GM21528 (cell line): ENCODE results near the gene VAC14.
"Not testable (repeated sequence)": the region's sequence is repeated elsewhere in the genome, so short reads cannot be mapped to it uniquely, and the experiment has no call there.

Source experiments
- ATAC-seq: cut with Tn5 transposase; IDR thresholded peaks from one replicate; pipeline ENCODE4 v1.9.1; 2021; ENCODE audit warnings: mild to moderate bottlenecking, moderate library complexity; ENCODE audit not compliant: unreplicated experiment, low FRiP score

Gene VAC14

DNA sequence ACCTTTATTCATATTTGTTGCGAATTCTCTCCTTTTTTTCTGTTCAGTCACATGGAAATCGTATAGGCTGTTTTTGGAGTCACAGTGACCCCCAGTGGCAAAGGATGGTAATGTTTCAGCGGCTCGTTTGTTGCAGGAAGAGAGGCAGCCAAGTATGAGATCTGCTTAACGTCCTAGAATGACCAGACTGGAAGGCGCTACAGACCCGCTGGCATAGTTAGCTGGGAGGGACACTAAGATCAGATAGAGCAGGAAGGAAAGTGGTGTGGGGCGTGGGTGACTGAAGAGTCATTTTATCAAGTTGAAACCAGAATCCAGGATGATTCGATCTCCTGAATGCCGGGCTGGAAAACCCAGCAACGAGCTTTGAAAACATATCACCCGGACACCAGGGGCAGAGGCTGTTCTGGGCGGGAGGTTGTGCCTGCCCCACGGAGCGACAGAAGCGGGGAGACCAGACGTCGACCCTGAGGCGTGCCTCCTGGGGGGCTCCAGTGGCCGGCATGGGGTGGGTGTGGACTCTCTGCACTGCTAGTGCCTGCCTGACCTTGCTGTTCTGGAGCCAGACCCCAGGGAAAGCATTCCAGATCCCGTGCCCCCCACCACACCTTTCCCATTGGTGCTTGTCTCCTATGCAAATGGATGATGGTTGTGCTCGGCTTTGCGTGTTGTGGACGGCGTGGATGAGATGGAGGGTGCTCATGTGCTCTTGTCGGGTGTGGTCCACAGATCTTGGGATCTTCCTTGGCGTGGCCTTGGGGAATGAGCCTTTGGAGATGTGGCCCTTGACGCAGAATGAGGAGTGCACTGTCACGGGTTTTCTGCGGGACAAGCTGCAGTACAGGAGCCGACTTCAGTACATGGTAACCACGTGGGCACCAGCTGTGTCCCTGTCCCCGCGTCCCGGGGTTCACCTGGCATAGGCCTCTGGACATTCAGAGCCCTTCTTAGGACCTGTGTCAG, 146.9 kb downstream of the VAC14 start:
- ATAC-seq = no peak

DNA sequence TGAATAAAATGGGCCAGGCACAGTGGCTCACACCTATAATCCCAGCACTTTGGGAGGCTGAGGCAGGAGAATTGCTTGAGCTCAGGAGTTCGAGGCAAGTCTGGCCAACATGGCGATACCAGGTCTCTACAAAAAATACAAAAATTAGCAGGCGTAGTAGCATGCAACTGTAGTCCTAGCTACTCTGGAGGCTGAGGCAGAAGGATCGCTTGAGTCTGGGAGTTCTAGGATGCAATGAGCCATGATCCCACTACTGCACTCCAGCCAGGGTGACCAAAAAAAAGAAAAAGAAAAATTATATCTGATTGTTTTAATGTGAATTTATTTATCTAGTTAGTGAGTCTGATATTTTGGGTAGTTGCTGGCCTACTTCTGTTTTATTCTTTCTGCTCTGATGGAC, 147.6 kb downstream of the VAC14 start:
- no peak for ATAC-seq

DNA sequence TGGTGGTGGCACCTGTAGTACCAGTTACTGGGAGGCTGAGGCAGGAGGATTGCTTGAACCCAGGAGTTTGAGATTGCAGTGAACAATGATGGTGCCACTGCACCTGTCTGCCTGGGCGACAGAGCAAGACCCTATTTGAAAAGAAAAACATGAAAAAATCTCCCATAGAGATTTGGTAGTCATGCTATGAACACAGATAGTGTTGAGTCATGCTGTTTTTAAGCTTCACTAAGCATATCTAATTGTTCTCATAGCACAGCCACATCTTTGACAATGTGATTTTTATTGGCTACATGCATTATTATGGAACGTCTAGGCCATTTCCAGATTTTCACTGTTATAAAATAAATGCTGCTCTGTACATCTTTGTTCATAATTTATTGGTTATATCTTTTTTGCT, 148.6 kb downstream of the VAC14 start:
- ATAC-seq = no peak

DNA sequence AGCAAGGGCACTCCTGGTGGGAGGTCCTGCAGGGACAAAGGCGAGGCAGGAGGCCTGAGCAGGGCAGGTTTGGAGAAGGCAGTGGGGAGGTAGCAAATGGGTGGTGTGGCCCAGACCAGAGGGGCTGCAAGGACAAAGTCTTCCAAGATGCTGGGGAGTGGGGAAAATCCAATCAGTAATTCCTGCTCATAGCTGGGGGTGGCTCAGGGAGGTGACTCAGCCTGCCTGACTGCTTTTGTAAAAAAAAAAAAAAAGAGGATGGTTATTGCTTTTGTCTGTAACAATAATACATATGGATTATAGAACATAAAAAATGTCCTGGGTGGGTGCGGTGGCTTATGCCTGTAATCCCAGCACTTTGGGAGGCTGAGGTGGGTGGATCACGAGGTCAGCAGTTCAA, 149.4 kb downstream of the VAC14 start:
- no peak for ATAC-seq

DNA sequence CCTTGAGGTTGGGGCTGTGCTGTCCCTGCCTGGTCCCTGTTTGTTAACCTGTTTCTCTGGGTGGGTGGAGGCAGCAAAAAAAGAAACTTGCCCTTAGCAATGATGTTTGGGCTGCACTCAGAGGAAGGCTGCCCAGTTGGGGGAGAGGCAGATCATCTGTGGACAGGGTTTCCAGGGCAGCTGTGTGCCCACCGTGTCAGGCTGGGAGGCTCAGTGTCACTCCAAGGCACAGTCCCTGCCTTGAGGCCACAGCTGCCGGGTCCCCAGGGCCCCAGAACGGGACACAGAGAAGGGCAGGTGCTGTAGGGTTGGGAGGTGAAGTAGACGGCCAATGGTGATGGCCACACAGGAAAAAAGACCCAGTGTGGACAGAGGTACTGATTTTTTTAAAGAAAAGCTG, 150.7 kb downstream of the VAC14 start:
- no peak for ATAC-seq

DNA sequence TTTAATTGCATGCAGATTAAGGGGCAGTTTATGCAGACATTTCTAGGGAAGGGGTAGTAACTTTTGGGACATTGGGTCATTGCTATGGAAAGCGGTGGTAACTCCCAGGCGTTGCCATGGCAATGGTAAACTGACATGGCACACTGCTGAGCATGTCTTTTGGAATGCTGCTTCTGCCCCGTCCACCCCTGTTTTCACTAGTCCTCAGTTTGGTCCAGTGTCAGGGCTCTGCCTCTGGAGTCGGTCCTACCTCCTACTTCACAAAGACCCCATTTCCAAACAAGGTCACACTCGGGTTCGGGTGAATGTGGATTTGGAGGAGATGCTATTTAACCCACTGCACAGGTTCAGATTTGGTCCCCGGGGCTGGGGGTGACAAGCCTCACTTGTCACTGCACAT, 151.7 kb downstream of the VAC14 start:
- ATAC-seq = no peak

DNA sequence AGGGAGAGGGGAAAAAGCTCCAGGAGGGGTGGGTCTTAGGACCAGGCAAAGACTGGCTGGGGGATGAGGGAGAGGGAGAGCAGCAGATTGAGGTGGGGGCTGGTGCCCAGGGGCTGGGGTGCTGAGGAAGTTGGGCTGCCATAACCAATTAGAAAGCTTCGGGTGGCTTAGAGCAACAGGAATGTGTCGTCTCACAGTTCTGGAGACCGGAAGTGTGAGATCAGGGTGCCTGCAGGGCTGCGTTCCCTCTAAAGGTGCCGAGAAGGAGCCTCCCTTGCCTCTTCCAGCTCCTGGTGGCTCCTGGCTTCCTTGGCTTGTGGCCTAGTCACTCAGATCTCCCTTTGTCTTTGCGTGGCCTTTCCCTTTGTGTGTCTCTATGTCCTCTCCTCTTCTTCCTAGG, 152.4 kb downstream of the VAC14 start:
- no peak for ATAC-seq

DNA sequence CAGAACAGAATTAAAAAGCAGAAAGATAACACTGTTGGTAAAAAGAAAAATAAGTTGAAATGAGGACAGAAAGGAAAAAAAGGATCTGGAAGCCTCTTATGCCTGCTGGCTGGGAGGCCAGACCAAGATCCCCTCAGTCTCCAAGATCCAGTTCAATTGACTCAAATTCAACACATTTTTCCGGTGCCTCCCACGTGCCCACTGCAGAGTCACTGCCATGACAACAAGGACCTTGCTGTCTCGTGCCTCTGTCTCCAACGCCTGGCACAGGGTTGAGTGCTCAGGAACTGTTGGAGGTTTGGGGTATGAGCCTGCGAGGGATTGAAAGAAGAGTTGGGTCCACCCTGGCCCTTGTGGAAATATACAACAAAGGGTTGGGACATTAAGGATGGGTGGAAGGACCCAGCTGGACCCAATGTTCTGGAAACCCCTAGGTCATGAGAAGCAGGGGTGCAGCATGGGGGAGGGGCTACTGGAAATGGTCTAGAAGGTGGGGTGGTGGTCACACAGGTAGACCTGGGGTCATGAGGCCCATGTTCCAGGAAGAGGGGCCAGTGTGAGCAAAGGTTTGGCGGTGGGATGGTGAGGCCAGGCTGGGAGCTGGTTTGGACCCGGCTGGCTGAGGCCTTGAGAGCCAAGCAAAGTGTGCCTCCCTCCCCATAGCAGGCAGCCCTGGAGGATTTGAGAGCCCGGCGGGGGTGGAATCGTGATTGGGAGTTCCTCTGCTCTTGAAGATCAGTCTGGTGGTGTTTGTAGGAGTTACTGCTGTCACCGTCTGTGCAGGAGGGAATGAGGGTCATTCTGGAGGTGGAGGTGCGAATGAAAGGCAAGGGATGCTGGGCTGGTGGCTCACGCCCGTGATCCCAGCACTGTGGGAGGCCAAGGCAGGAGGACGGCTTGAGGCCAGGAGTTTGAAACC, 153.3 kb downstream of the VAC14 start:
- no peak for ATAC-seq

DNA sequence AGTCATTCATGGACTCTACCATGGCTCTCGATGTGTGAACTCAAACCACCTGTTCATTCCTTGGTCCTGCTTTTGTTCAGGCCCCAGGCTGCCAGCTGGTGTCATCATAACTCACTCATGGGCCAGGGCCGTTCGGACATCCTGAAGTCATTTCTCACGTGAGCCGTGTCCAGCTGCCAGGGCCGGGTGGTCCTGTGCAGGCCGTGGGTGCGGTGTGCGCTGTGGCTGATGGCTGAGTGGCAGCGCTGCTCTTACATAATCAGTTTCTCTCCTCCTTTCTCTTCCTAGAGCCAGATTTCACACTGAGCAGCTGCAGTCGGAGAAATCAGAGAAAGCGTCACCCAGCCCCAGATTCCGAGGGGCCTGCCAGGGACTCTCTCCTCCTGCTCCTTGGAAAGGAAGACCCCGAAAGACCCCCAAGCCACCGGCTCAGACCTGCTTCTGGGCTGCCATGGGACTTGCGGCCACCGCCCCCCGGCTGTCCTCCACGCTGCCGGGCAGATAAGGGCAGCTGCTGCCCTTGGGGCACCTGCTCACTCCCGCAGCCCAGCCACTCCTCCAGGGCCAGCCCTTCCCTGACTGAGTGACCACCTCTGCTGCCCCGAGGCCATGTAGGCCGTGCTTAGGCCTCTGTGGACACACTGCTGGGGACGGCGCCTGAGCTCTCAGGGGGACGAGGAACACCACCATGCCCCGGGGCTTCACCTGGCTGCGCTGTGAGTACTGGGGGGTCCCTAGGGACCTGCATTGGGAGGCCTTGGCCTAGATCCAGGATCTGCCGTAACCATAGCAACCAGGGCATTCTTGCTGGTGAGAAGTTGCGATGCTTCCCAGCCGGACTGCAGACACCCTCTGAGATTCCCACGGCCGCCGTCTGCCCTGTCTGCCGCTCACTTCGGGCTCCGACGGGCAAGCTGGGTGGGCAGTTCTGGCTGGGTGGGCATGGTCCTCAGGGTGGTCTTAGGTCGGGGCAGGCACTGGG, 154.4 kb downstream of the VAC14 start, which contains the start of gene IL34:
TSS of gene IL34 (plus strand) at position 300 of the 982 bp plus-strand sequence. CDS start at position 689, 389 bp downstream.
- ATAC-seq = no peak

DNA sequence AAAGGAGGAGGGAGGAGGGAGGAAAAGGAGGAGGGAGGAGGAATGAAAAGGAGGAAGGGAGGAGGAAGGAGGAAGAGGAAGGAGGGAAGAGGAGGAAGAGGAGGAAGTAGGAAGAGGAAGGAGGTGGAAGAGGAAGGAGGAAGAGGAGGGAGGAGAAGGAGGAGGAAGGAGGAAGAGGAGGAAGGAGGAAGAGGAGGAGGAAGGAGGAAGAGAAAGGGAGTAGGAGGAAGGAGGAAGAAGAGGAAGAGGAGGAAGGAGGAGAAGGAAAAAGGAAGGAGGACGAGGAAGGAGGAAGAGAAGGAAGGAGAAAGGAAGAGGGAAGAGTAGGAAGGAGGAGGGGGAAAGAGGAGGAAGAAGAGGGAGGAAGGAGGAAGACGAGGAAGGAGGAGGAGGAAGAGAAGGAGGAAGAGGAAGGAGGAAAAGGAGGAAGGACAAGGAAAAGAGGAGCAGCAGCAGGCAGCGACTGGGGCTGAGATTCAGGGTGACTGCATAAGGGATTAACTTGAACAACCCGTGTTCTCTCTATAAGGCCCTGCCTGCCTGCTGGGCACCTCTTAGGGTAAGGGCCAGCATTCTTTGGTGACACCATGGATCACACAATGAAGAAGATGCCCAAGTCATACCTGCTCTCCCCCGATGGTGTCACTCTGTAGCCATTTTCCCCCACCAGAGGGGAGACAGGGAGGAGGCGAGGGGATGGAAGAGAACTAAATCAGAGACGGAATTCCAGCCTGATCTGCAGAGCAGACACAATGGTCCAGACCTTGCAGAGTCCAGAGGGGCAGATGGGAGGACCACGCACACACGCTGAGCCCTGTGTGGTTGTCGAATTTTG, 156.0 kb downstream of the VAC14 start:
- ATAC-seq = no peak

DNA sequence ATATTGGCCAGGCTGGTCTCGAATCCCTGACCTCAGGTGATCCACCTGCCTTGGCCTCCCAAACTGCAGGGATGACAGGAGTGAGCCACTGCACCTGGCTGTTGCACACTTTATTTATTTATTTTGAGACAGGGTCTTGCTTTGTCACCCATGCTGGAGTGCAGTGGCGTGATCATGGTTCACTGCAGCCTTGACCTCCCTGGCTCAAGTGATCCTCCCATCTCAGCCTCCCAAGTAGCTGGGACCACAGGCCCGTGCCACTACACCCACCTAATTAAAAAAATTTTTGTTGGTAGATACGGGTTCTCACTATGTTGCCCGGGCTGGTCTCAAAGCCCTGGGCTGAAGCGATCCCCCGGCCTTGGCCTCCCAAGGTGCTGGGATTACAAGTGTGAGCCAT, 157.7 kb downstream of the VAC14 start:
- not testable (repeated sequence) for ATAC-seq

DNA sequence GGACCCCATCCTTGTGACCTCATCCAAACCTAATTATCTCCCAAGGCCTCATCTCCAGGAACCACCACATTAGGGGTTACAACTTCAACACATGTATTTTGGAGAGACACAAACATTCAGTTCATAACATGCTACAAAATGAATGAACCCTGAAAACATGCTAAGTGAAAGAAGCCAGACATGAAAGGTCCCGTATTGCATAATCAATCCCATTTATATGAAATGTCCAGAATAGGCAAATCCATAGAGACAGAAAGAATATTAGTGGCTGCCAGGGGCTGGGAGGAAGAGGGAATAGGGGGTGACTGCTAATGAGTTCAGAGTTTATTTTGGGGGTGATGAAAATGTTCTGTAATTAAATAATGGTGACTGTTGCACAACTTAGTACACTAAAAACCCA, 158.3 kb downstream of the VAC14 start:
- no peak for ATAC-seq

DNA sequence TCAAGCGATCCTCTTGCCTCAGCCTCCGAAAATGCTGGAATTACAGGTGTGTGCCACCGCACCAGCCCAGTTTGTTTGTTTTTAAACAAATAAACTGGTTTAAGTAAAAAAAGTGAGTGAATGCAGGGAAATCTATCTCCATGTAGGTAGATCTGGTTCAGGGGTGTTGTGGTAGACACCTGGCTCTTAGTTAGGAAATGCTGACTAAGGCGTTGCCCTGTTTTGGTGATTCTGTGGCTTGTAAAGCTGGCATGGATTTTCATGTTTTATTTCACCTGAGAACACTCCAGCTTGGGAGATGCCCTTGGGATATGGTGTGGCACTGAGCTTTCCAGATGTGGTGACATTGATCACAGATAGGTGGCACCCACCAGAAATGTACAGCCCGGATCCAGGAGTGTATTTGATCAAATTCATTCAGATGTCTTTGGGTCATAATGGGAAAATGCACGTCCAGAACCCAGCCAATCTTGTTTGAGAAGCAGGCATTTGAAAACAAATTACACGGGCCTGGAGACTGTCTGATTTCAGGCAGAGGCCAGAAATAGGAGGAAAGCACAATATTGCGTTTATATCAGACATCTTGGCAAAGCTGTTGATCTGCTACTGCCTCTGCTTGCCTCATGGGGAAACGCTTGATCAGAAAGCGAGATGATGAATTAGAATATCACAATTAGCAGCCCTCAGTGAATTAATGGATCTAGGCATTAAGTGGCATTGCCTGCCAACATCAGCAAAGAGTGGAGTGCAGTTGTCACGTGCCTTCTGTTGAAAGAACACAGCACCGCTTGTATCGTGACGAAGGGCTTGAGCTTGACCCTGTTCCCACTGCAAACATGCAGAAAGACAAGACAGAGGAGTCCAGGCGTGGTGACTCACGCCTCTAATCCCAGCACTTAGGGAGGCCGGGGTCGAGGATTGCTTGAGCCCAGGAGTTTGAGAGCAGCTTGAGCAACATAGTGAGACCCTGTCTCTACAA, 161.9 kb downstream of the VAC14 start:
- no peak for ATAC-seq
